Gastrocnemius medialis (tissue), 4 donors: ENCODE data around the gene RUNDC3A.

Experiments used
- POLR2A ChIP-seq, 2 donors: fragments of 450-650 bp; IDR thresholded peaks; one replicate each; pipeline ENCODE4 v1.6.1; 2017; ENCODE audit warnings: antibody characterized with exemption in 2 of 2, mild to moderate bottlenecking in 2 of 2, moderate library complexity in 2 of 2
- TF ChIP-seq, protein P1 (sequence below), 5 experiments: fragments of 450-650 bp in 3 of 5; fragments of 200-600 bp in 2 of 5; sonication (generic) in 2 of 5; IDR thresholded peaks in 4 of 5; conservative IDR thresholded peaks in 1 of 5; 1 replicate in 4 of 5; 2 replicates in 1 of 5; pipeline ENCODE4 v1.5.1; 2016 to 2019; ENCODE audit warnings: antibody characterized with exemption in 5 of 5, mild to moderate bottlenecking in 3 of 5, moderate library complexity in 3 of 5

DNA sequence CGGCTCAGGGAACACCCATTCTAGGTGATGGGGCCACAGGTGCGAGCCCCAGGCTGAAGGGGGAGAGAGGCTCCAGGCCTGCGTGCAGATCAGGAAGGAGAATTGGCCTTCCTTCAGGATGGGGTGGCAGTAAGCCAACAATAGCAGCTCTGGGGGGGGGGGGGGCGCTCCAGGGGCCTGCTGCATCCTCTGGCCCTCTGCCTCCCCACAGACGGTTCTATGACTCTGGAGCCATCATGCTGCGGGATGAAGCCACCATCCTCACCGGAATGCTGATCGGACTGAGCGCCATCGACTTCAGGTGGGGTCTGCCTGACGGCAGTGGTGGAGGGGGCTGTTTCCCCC lies 6.1 kb downstream of the RUNDC3A start:
- TF ChIP-seq, protein P1, sequence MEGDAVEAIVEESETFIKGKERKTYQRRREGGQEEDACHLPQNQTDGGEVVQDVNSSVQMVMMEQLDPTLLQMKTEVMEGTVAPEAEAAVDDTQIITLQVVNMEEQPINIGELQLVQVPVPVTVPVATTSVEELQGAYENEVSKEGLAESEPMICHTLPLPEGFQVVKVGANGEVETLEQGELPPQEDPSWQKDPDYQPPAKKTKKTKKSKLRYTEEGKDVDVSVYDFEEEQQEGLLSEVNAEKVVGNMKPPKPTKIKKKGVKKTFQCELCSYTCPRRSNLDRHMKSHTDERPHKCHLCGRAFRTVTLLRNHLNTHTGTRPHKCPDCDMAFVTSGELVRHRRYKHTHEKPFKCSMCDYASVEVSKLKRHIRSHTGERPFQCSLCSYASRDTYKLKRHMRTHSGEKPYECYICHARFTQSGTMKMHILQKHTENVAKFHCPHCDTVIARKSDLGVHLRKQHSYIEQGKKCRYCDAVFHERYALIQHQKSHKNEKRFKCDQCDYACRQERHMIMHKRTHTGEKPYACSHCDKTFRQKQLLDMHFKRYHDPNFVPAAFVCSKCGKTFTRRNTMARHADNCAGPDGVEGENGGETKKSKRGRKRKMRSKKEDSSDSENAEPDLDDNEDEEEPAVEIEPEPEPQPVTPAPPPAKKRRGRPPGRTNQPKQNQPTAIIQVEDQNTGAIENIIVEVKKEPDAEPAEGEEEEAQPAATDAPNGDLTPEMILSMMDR (IDR thresholded peaks at IDR 0.05 in 4 of 5, conservative IDR thresholded peaks at IDR 0.05 in 1 of 5): no peak
- no peak for TF ChIP-seq POLR2A (IDR thresholded peaks at IDR 0.05)
